DOHH2 (cell line): ENCODE measurements around the gene CRAT.

ENCODE experiments used
- H3F3A ChIP-seq: fragments of 200-600 bp; sonication (generic), shearing (Covaris generic); 2 replicates; pipeline ENCODE4 v1.6.0; 2016; ENCODE audit warnings: antibody characterized with exemption, mild to moderate bottlenecking; ENCODE audit not compliant: control insufficient read depth, insufficient read depth
- H3K27ac ChIP-seq: fragments of 200-600 bp; sonication (generic); 2 replicates; pipeline ENCODE4 v1.5.1; 2014; ENCODE audit warnings: low read depth, mild to moderate bottlenecking, low read length, moderate library complexity
- H3K27me3 ChIP-seq: fragments of 200-600 bp; sonication (generic); 2 replicates; pipeline ENCODE4 v1.6.1; 2014; ENCODE audit warnings: mild to moderate bottlenecking, low read length, mixed read lengths; ENCODE audit not compliant: control insufficient read depth
- H3K36me3 ChIP-seq: fragments of 200-600 bp; sonication (generic); 2 replicates; pipeline ENCODE4 v1.6.1; 2014; ENCODE audit warnings: mild to moderate bottlenecking, low read length, moderate library complexity, mixed read lengths; ENCODE audit not compliant: control insufficient read depth
- H3K4me1 ChIP-seq: fragments of 200-600 bp; sonication (generic); 2 replicates; pipeline ENCODE4 v1.6.1; 2014; ENCODE audit warnings: mild to moderate bottlenecking, low read length, mixed read lengths; ENCODE audit not compliant: control insufficient read depth
- H3K4me2 ChIP-seq: fragments of 200-600 bp; sonication (generic); 2 replicates; pipeline ENCODE4 v1.6.0; 2014; ENCODE audit warnings: mild to moderate bottlenecking, low read length, moderate library complexity
- H3K4me3 ChIP-seq: fragments of 200-600 bp; sonication (generic); 2 replicates; pipeline ENCODE4 v1.5.1; 2014; ENCODE audit warnings: mild to moderate bottlenecking, low read length, mixed read lengths
- H3K79me2 ChIP-seq: fragments of 200-600 bp; sonication (generic); 2 replicates; pipeline ENCODE4 v1.6.1; 2014; ENCODE audit warnings: mild to moderate bottlenecking, low read length, mixed read lengths; ENCODE audit not compliant: control insufficient read depth
- H3K9me2 ChIP-seq: fragments of 200-600 bp; sonication (generic); replicated peaks from 2 replicates; pipeline ENCODE4 v1.6.1; 2014; ENCODE audit warnings: mild to moderate bottlenecking, low read length, mixed read lengths; ENCODE audit not compliant: control insufficient read depth
- H3K9me3 ChIP-seq: fragments of 200-600 bp; sonication (generic); 2 replicates; pipeline ENCODE4 v1.6.1; 2014; ENCODE audit warnings: antibody characterized with exemption, low read length, mixed read lengths; ENCODE audit not compliant: control insufficient read depth, insufficient read depth
- H4K20me1 ChIP-seq: fragments of 200-600 bp; sonication (generic); 2 replicates; pipeline ENCODE4 v1.6.0; 2014; ENCODE audit warnings: low read depth, mild to moderate bottlenecking, antibody characterized with exemption, low read length, moderate library complexity; ENCODE audit not compliant: control insufficient read depth, insufficient read depth
- CTCF ChIP-seq: fragments of 200-600 bp; sonication (generic); IDR thresholded peaks from one replicate; pipeline ENCODE4 v1.5.1; 2014; ENCODE audit warnings: antibody characterized with exemption, mild to moderate bottlenecking, low read depth, low read length; ENCODE audit not compliant: poor library complexity, severe bottlenecking
- EZH2phosphoT487 ChIP-seq: fragments of 200-600 bp; sonication (generic); IDR thresholded peaks from 2 replicates; pipeline ENCODE4 v1.6.1; 2017; ENCODE audit warnings: borderline replicate concordance, mild to moderate bottlenecking, antibody characterized with exemption, low read length, moderate library complexity, mixed read lengths

CRAT gene

GRCh38 chr9:129138144-129138462 is 27.5 kb upstream of the CRAT start:
- no peaks in the 10 kb centered on the region for H3K27me3 ChIP-seq
- no peaks in the 10 kb centered on the region for H4K20me1 ChIP-seq
- H3K79me2 ChIP-seq = peaks cover 14% of the 10 kb centered on the region
- no peak for TF ChIP-seq EZH2phosphoT487
- TF ChIP-seq CTCF = no peak
- H3K27ac ChIP-seq = no peak overlapping the region
- H3F3A ChIP-seq = peaks cover 14% of the 10 kb centered on the region
- peaks cover 40% of the 10 kb centered on the region for H3K4me1 ChIP-seq
- no peak overlapping the region for H3K4me3 ChIP-seq
- H3K9me2 ChIP-seq = no peaks in the 10 kb centered on the region
- no peaks in the 10 kb centered on the region for H3K9me3 ChIP-seq
- H3K4me2 ChIP-seq = no peak overlapping the region
- H3K36me3 ChIP-seq = peaks cover 47% of the 10 kb centered on the region

GRCh38 chr9:129137292-129138143 is 26.9 kb upstream of the CRAT start:
- Histone ChIP-seq H3K9me2 (no peaks in the 10 kb centered on the region), H3K27me3 (no peaks in the 10 kb centered on the region), H3K4me1 (peaks cover 35% of the 10 kb centered on the region), H3K9me3 (no peaks in the 10 kb centered on the region), H3F3A (peaks cover 14% of the 10 kb centered on the region), H3K27ac (no peak overlapping the region), H3K36me3 (peaks cover 48% of the 10 kb centered on the region), H3K79me2 (peaks cover 14% of the 10 kb centered on the region), H4K20me1 (no peaks in the 10 kb centered on the region), H3K4me2 (no peak overlapping the region), H3K4me3 (no peak overlapping the region)
- TF ChIP-seq EZH2phosphoT487 (no peak), CTCF (no peak)

GRCh38 chr9:129136446-129137035 is 25.9 kb upstream of the CRAT start:
- peaks cover 14% of the 10 kb centered on the region for H3F3A ChIP-seq
- H3K4me3 ChIP-seq = no peak overlapping the region
- no peak overlapping the region for H3K27ac ChIP-seq
- no peaks in the 10 kb centered on the region for H3K9me3 ChIP-seq
- H3K4me2 ChIP-seq = no peak overlapping the region
- H3K27me3 ChIP-seq = no peaks in the 10 kb centered on the region
- H4K20me1 ChIP-seq = no peaks in the 10 kb centered on the region
- no peaks in the 10 kb centered on the region for H3K9me2 ChIP-seq
- H3K4me1 ChIP-seq = peaks cover 28% of the 10 kb centered on the region
- TF ChIP-seq CTCF = no peak
- TF ChIP-seq EZH2phosphoT487 = no peak
- peaks cover 8% of the 10 kb centered on the region for H3K79me2 ChIP-seq
- H3K36me3 ChIP-seq = peaks cover 48% of the 10 kb centered on the region
